ENCODE results near the gene KRTAP1-5.
"Not testable (repeated sequence)": the region's sequence is repeated elsewhere in the genome, so short reads cannot be mapped to it uniquely, and the experiment has no call there.

Gene KRTAP1-5

DNA sequence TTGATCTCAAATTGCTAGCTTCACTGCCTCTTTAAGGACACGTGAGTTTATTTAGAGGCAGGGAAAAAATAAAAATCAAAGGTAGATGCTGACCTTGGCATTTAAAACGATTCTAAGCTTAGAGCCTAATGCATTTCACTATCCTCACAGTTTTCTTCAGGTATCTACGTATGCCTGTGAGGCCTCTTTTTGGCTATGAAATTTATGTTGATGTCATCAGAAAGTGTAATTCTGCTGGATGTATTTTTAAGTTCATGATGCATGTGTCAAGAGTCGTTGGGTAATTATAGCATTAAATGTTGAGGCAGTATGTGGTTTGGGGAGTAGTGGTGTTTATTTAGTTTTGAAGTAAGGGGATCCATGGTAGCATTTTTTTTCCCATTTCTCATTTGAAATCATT lies 23.1 kb downstream of the KRTAP1-5 start:
- no peak for DNase-seq (ENCODE audit: low spot score)

DNA sequence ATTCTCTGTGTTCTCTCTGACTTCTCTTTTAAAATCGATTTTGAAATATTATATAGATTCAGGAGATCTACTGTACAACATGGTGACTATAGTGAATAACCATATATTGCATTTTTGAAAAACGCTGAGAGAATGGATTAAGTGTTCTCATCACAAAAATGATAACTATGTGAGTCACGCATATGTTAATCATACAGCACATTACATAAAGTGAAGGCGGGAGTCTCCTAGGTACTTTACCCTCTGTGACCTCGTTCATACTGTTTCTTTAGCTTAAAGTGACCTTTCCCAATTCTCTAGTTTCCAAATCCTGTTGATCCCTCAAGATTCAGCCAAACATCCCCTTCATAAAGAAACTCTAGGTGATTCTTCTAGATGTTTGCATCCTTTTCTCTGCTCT lies 24.2 kb downstream of the KRTAP1-5 start:
- TF ChIP-seq, protein P1, sequence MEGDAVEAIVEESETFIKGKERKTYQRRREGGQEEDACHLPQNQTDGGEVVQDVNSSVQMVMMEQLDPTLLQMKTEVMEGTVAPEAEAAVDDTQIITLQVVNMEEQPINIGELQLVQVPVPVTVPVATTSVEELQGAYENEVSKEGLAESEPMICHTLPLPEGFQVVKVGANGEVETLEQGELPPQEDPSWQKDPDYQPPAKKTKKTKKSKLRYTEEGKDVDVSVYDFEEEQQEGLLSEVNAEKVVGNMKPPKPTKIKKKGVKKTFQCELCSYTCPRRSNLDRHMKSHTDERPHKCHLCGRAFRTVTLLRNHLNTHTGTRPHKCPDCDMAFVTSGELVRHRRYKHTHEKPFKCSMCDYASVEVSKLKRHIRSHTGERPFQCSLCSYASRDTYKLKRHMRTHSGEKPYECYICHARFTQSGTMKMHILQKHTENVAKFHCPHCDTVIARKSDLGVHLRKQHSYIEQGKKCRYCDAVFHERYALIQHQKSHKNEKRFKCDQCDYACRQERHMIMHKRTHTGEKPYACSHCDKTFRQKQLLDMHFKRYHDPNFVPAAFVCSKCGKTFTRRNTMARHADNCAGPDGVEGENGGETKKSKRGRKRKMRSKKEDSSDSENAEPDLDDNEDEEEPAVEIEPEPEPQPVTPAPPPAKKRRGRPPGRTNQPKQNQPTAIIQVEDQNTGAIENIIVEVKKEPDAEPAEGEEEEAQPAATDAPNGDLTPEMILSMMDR (IDR thresholded peaks at IDR 0.05; ENCODE audit: poor library complexity, severe bottlenecking): no peak
- DNase-seq (ENCODE audit: low spot score) (no peak), ATAC-seq (ENCODE audit: low read depth) (peak; percentile 94)
- Histone ChIP-seq H3K27ac (ENCODE audit: poor library complexity, severe bottlenecking) (peak overlapping the region; percentile 85), H3K27me3 (ENCODE audit: insufficient read depth, poor library complexity, severe bottlenecking) (no peaks in the 10 kb centered on the region), H3K4me1 (ENCODE audit: insufficient read depth, poor library complexity, severe bottlenecking) (peaks cover 29% of the 10 kb centered on the region), H3K4me3 (ENCODE audit: severe bottlenecking) (no peak overlapping the region), H3K36me3 (ENCODE audit: low read depth) (no peaks in the 10 kb centered on the region), H3K9me3 (ENCODE audit: severe bottlenecking) (no peaks in the 10 kb centered on the region)

More for the DNA sequence above, 23.1 kb downstream of the KRTAP1-5 start:
- no peaks in the 10 kb centered on the region for H3K27me3 ChIP-seq (ENCODE audit: insufficient read depth, poor library complexity, severe bottlenecking)
- H3K9me3 ChIP-seq (ENCODE audit: severe bottlenecking): no peaks in the 10 kb centered on the region
- no peak overlapping the region for H3K4me3 ChIP-seq (ENCODE audit: severe bottlenecking)
- no peaks in the 10 kb centered on the region for H3K36me3 ChIP-seq (ENCODE audit: low read depth)
- peak overlapping the region; percentile 85 for H3K27ac ChIP-seq (ENCODE audit: poor library complexity, severe bottlenecking)
- no peak for ATAC-seq (ENCODE audit: low read depth)
- TF ChIP-seq, protein P1 (IDR thresholded peaks at IDR 0.05; ENCODE audit: poor library complexity, severe bottlenecking): no peak
- H3K4me1 ChIP-seq (ENCODE audit: insufficient read depth, poor library complexity, severe bottlenecking): peaks cover 29% of the 10 kb centered on the region

DNA sequence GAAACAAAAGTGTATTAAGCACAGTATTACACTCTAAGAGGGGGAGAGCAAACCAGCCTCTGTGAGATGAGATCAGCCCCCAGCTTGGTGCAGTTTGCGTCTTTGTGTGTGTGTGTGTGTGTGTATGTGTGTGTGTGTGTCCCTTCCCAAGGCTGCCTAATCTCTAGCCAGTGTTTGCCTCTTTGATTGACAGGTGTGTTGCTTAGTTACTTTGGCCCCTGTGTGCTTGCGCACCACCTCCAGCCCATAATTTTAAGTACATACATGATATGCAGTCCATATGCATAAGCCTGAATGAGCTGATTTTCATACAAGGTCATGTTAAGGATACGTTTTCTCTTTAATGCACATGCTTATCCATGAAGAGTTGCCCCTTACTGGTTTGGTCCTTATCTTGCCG lies 25.2 kb downstream of the KRTAP1-5 start:
- Histone ChIP-seq H3K27me3 (ENCODE audit: insufficient read depth, poor library complexity, severe bottlenecking) (no peaks in the 10 kb centered on the region), H3K9me3 (ENCODE audit: severe bottlenecking) (no peaks in the 10 kb centered on the region), H3K4me1 (ENCODE audit: insufficient read depth, poor library complexity, severe bottlenecking) (peaks cover 29% of the 10 kb centered on the region), H3K36me3 (ENCODE audit: low read depth) (no peaks in the 10 kb centered on the region), H3K27ac (ENCODE audit: poor library complexity, severe bottlenecking) (peak overlapping the region; percentile 85), H3K4me3 (ENCODE audit: severe bottlenecking) (no peak overlapping the region)
- no peak for ATAC-seq (ENCODE audit: low read depth)
- no peak for DNase-seq (ENCODE audit: low spot score)
- TF ChIP-seq, protein P1 (IDR thresholded peaks at IDR 0.05; ENCODE audit: poor library complexity, severe bottlenecking): no peak

DNA sequence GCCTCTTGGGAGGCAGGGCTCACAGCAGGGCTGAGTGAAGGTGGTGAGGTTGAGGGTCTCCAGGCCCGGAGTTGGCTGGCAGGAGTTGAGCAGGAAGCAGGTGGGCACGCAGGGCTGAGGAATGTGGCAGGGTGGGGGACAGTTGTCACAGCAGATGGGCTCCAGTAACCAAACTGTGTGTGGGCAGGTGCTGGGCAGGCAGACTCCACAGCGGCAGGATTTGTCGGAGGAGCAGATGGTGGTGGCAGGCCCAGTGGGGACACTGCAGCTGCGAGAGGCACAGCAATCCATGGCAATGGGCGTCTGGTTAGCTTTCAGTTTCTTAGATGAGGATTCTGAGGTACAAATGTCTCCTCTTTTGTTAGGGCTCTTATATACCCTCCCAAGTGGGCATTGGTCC lies 27.4 kb downstream of the KRTAP1-5 start, which contains the start of gene KRTAP3-2:
Gene KRTAP3-2 (minus strand): TSS at position 344 of the 400 bp plus-strand sequence. CDS start 53 bp downstream, at position 291.
- H3K27ac ChIP-seq (ENCODE audit: poor library complexity, severe bottlenecking): peak within 1 kb of the TSS; percentile 13
- not testable (repeated sequence) for DNase-seq (ENCODE audit: low spot score); H3K27me3 ChIP-seq (ENCODE audit: insufficient read depth, poor library complexity, severe bottlenecking); H3K9me3 ChIP-seq (ENCODE audit: severe bottlenecking); H3K36me3 ChIP-seq (ENCODE audit: low read depth); ATAC-seq (ENCODE audit: low read depth); H3K4me3 ChIP-seq (ENCODE audit: severe bottlenecking)
- H3K4me1 ChIP-seq (ENCODE audit: insufficient read depth, poor library complexity, severe bottlenecking): peaks cover 29% of the 10 kb centered on the region

DNA sequence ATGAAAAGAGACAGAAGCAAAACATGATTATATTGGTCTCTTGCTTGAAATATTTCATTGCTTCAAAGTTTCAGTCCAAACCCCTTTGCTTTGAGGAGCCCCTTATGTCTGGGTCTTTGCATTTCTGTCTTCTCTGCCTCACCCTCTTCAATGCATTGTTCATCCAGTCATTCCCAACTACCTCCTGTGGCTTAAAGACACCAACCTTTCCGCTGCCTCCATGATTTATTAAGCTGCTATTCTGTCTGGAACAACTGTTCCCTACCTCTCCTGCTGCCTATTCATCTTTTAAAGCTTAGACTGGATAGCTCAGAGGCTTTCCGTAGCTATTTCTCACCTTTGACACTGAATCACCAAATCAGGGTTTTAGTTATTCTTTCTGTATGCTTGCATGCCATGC lies 29.6 kb downstream of the KRTAP1-5 start:
- H3K27ac ChIP-seq (ENCODE audit: poor library complexity, severe bottlenecking): no peak overlapping the region
- no peak overlapping the region for H3K4me3 ChIP-seq (ENCODE audit: severe bottlenecking)
- peaks cover 12% of the 10 kb centered on the region for H3K4me1 ChIP-seq (ENCODE audit: insufficient read depth, poor library complexity, severe bottlenecking)
- H3K36me3 ChIP-seq (ENCODE audit: low read depth): no peaks in the 10 kb centered on the region
- H3K9me3 ChIP-seq (ENCODE audit: severe bottlenecking): no peaks in the 10 kb centered on the region
- no peaks in the 10 kb centered on the region for H3K27me3 ChIP-seq (ENCODE audit: insufficient read depth, poor library complexity, severe bottlenecking)
- DNase-seq (ENCODE audit: low spot score) (no peak), ATAC-seq (ENCODE audit: low read depth) (no peak)
- TF ChIP-seq, protein P1 (IDR thresholded peaks at IDR 0.05; ENCODE audit: poor library complexity, severe bottlenecking): no peak
